Kidney (tissue), 14 donors: ENCODE data around the gene FGFR2. TPM values are rescaled to one million over a fixed set of nuclear protein-coding genes. Genes with fewer than 3 reads are reported as not detected.

ENCODE experiments used
- DNase-seq, 5 donors: peaks; one replicate each; pipeline ENCODE4 v3.0.0-alpha.2; 2013 to 2020
- FAIRE-seq: peaks from 2 replicates; lab custom pipeline; 2012; peaks lifted over from hg19 to GRCh38; lab: Jason Lieb, UNC
- H3K27ac ChIP-seq, 2 donors: one replicate each; pipeline ENCODE4 v1.7.0; 2013; ENCODE audit warnings: low read depth in 2 of 2, low read length in 2 of 2, inconsistent platforms in 1 of 2
- H3K27me3 ChIP-seq: one replicate; pipeline ENCODE4 v1.7.1; 2013; ENCODE audit warnings: low read length, inconsistent platforms; ENCODE audit not compliant: control insufficient read depth, insufficient read depth
- H3K36me3 ChIP-seq, 3 donors: one replicate each; pipeline versions ENCODE4 v1.7.0 to v1.7.1; 2013; ENCODE audit warnings: low read length in 3 of 3, control low read depth in 1 of 3, inconsistent platforms in 1 of 3; ENCODE audit not compliant: insufficient read depth in 3 of 3, control insufficient read depth in 2 of 3
- H3K4me1 ChIP-seq, 3 donors: one replicate each; pipeline versions ENCODE4 v1.7.0 to v1.7.1; 2013; ENCODE audit warnings: low read length in 3 of 3, inconsistent platforms in 1 of 3, low read depth in 1 of 3; ENCODE audit not compliant: control insufficient read depth in 2 of 3, insufficient read depth in 2 of 3
- H3K4me3 ChIP-seq, 3 donors: one replicate each; pipeline versions ENCODE4 v1.7.0 to v1.8.1; 2013; ENCODE audit warnings: low read length in 3 of 3, control low read depth in 1 of 3, inconsistent platforms in 1 of 3
- H3K9ac ChIP-seq, 3 donors: one replicate each; pipeline versions ENCODE4 v1.7.0 to v1.7.1; 2013; ENCODE audit warnings: low read length in 3 of 3, control low read depth in 1 of 3, inconsistent platforms in 1 of 3
- H3K9me3 ChIP-seq, 3 donors: one replicate each; pipeline versions ENCODE4 v1.7.0 to v1.7.1; 2013; ENCODE audit warnings: low read length in 3 of 3, control low read depth in 1 of 3, inconsistent platforms in 1 of 3; ENCODE audit not compliant: control insufficient read depth in 2 of 3, insufficient read depth in 1 of 3
- CTCF ChIP-seq: IDR thresholded peaks from 3 replicates; pipeline ENCODE4 v1.5.1; 2012; ENCODE audit warnings: mild to moderate bottlenecking, moderate library complexity, borderline replicate concordance; ENCODE audit not compliant: insufficient read depth; ENCODE audit errors: extremely low read depth
- intact Hi-C: fragments of 100-400 bp; cut with DNase I; formaldehyde crosslinking; loops from one replicate; pipeline ENCODE4 v1.11.1; 2022
- polyA plus RNA-seq: library from polyadenylated mRNA; stranded (reverse); fragments of 350-450 nt; fragmentation: Illumina TruSeq; extraction: RNeasy Lipid Tissue Mini Kit (QIAGEN cat#74804); gene quantifications from one replicate; pipeline ENCODE4 v1.2.3, GENCODE V29; 2014; ENCODE audit warnings: low read depth, low replicate concordance; ENCODE audit not compliant: insufficient read depth
- total RNA-seq: library from RNA; stranded (reverse); fragmentation: NEBNext Ultra II Directional; extraction: Animal tissue kit (Norgen Biotek cat#: 25700); gene quantifications from one replicate; pipeline ENCODE4 v1.2.1, GENCODE V29; 2021
- donor health status: control.
- donor health status: control.
- donor health status: control.
- donor health status: control.
- donor health status: control.
- donor health status: DM: yes; HTN: yes; CAD: no.
- donor health status: Normal renal cell carcinoma (clear cell type).

The FGFR2 gene
- total and polyA plus RNA-seq, 2 donors from 2014 or later, result 20.2 to 59.4 TPM

GRCh38 chr10:121627876-121628581 lies 29.8 kb upstream of the FGFR2 start:
- DNase-seq, result peak in 2 of 5 donors; percentile 51 to 65
- Histone ChIP-seq H3K4me1 (no peaks in the 10 kb centered on the region), H3K27me3 (no peaks in the 10 kb centered on the region), H3K4me3 (no peak overlapping the region), H3K36me3 (no peaks in the 10 kb centered on the region), H3K9me3 (no peaks in the 10 kb centered on the region), H3K9ac (no peak overlapping the region), H3K27ac (no peak overlapping the region)
- FAIRE-seq, result no peak
- no peak for TF ChIP-seq CTCF
- intact Hi-C loops, result no loop called here

- no peak for TF ChIP-seq CTCF
- no peaks in the 10 kb centered on the region for H3K36me3 ChIP-seq
- DNase-seq (no peak), FAIRE-seq (no peak)
- no peaks in the 10 kb centered on the region for H3K4me1 ChIP-seq
- H3K27ac ChIP-seq, result no peak overlapping the region
- no peaks in the 10 kb centered on the region for H3K27me3 ChIP-seq
- no peak overlapping the region for H3K9ac ChIP-seq
- H3K4me3 ChIP-seq, result no peak overlapping the region
- intact Hi-C loops, result no loop called here
- H3K9me3 ChIP-seq, result no peaks in the 10 kb centered on the region
Measured at GRCh38 chr10:121624836-121625486, 26.7 kb upstream of the FGFR2 start.

GRCh38 chr10:121618906-121619305 lies 20.7 kb upstream of the FGFR2 start:
- Histone ChIP-seq H3K4me1 (peaks cover 0 to 4% (median 0%) of the 10 kb centered on the region in 3 donors), H3K9ac (no peak overlapping the region), H3K36me3 (no peaks in the 10 kb centered on the region), H3K27me3 (no peaks in the 10 kb centered on the region), H3K9me3 (peaks cover 0 to 7% (median 0%) of the 10 kb centered on the region in 3 donors), H3K27ac (no peak overlapping the region), H3K4me3 (no peak overlapping the region)
- intact Hi-C loops, result no loop called here
- DNase-seq (no peak), FAIRE-seq (no peak)
- TF ChIP-seq CTCF, result no peak
